GM19438 (cell line): ENCODE measurements around the gene KRTAP12-2.
"Not testable (repeated sequence)": the region's sequence is repeated elsewhere in the genome, so short reads cannot be mapped to it uniquely, and the experiment has no call there.

Experiments used
- ATAC-seq: cut with Tn5 transposase; IDR thresholded peaks from one replicate; pipeline ENCODE4 v1.9.1; 2021; ENCODE audit warnings: low read depth; ENCODE audit not compliant: unreplicated experiment

The KRTAP12-2 gene

DNA sequence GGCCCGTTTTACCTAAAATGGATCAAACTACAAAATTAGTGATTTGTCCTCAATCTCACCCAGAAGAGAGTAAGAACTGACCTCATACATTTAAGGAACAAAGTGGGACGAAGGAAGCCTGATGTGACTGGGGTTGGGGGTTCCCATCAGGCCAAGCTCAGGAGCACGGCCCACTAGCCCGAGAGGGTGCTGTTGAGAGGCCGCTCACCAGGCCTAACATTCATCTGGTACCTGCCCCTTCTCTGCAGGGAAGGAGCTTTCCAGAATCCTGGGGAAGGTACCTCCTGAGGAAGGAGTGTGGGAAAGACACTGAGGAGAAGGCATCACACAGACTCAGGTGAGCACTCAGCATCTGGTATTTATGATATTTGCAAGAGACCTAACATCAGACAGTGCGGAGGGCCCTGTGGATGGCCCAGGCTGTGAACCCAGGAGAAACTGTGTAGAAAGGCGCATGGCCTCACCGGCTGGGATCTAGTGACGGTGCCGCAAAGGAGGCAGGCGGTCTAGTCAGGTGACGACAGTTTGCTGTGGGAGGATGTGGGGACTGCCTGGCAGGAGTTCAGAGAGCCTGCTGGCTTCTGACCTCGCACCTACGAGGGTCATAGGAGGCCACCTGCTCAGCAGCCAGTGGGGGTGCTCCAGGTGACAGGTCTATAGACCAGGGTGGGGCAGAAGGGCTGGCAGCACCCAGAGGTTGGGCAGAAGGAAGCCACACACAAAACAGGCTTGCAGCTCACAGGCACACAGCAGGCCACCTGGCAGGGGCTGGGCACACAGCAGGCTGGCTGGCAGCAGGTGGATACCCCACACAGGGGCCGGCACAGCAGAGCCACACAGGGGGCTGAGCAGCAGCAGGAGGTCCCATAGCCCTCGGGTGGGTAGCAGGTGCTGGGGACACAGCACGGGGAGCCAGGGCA is 12.8 kb downstream of the KRTAP12-2 start:
- no peak for ATAC-seq

DNA sequence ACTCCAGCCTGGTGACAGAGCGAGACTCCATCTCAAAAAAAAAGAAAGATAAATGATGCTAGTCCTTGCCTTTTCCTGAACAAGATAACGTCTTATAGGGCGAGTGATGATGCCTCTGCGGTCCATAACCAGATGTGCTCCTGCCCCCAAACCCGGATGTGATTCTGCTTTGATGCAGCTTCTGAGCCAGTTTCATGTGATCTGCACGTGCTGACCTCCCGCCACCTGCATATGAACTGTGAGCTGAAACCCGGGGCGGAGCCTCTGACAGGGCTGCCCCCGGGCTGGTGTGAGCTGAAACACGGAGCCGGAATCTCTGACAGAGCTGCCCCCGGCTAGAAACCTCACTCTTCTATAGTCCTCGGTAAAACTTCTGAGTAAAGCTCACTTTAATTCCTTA is 13.6 kb downstream of the KRTAP12-2 start:
- ATAC-seq, result no peak

- no peak for ATAC-seq
These were observed 15.6 kb downstream of the KRTAP12-2 start for GRCh38 chr21:44650973-44651675.

GRCh38 chr21:44650265-44650972 is 16.3 kb downstream of the KRTAP12-2 start:
- no peak for ATAC-seq

DNA sequence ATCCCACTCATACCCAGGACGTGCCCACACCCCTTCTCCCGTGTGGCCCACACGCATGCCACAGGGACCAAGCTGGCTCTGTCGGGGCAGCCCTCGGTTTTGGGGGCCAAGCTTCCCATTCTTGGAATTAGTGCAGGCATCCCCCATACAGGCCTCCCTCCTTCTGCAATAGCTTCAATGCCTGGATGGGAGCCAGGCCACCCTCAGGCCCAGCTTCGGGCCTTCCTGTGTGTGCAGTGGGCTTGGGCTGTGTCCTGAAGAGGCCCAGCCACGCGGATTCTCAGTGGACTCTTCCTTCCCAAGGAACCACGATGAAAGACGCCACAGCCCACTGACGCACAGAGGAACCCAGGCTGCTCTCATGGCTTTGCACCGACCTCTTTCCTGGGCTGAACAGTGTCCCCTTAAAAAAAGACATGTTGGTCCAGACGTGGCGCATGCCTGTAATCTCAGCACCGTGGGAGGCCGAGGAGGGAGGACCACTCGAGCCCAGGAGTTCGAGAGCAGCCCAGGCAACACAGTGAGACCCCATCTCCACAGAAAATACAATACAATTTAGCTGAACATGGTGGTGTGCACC is 17.1 kb downstream of the KRTAP12-2 start:
- no peak for ATAC-seq

- no peak for ATAC-seq
These were observed 18.0 kb downstream of the KRTAP12-2 start for GRCh38 chr21:44648557-44649311.

- ATAC-seq, result no peak
These were observed 19.5 kb downstream of the KRTAP12-2 start for GRCh38 chr21:44647222-44647552.

GRCh38 chr21:44646366-44647221 is 20.1 kb downstream of the KRTAP12-2 start, which contains the start of gene KRTAP10-11:
KRTAP10-11 (plus strand) TSS chr21:44646414; CDS start chr21:44646459, 45 bp downstream.
- not testable (repeated sequence) for ATAC-seq

DNA sequence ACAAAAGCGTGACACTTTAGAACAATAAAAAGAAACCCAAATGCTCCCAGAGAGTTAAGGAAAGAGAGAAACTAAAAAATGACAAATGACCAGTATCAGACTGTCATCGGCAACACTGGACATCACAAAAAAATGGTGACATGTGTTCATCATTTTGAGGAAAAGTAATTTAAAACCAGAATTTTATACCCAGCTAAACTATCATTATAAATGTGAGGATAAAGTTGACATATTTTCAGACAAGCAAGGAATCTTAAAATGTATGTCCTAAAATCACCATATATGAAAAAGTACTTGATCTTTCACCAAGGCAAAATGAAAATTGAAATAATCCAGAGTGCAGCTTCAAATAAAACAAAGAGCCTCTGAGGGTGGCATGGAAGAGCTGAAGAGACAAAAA is 21.8 kb downstream of the KRTAP12-2 start:
- ATAC-seq, result no peak

GRCh38 chr21:44643741-44644310 is 22.9 kb downstream of the KRTAP12-2 start:
- no peak for ATAC-seq

DNA sequence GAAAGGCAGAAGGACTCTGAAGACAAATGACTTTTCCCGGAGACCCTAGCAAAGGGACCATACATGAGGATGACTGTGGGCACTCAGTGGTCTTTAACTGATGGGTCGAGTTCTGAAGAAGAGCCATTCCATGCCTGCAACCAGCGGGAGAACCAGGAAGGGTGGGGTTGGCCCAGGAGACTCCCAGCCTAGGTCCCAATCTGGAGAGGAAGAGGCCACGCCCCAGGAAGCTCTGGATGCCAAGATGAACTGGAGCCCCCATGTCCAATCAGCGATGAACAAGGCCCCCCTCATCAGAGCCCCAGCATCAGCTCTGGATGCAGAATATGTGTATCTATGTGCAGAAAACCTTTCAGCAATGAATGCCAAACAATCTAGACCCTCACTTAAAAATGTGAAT is 26.0 kb downstream of the KRTAP12-2 start:
- ATAC-seq, result no peak

GRCh38 chr21:44639331-44639655 is 27.4 kb downstream of the KRTAP12-2 start:
- ATAC-seq, result no peak

- ATAC-seq, result not testable (repeated sequence)
These were observed 28.0 kb downstream of the KRTAP12-2 start for GRCh38 chr21:44638506-44639330.

DNA sequence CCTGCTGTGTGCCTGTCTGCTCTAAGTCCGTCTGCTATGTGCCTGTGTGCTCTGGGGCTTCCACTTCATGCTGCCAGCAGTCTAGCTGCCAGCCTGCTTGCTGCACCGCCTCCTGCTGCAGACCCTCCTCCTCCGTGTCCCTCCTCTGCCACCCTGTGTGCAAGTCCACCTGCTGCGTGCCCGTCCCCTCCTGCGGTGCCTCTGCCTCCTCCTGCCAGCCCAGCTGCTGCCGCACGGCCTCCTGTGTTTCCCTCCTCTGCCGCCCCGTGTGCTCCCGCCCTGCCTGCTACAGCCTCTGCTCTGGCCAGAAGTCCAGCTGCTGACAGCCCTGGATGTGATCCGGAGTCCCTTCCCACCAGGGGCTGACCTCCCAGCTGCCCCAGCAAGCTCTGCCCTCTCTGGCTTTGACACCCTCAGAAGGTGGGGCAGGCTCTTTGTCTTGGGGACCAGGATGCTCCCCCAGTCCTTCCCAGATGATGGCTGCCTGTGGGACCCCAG is 28.8 kb downstream of the KRTAP12-2 start:
- ATAC-seq, result not testable (repeated sequence)

GRCh38 chr21:44637018-44637850 is 29.5 kb downstream of the KRTAP12-2 start, which contains the start of gene KRTAP10-10:
KRTAP10-10 (plus strand) TSS chr21:44637356; CDS start chr21:44637418, 62 bp downstream.
- no peak for ATAC-seq

GRCh38 chr21:44636209-44637017 is 30.3 kb downstream of the KRTAP12-2 start:
- ATAC-seq, result no peak
